Dermis blood vessel endothelial cell (primary cell): ENCODE data around the gene OR6J1. TPM values are rescaled to one million over a fixed set of nuclear protein-coding genes. Genes with fewer than 3 reads are reported as not detected.
"Not testable (repeated sequence)": the region's sequence is repeated elsewhere in the genome, so short reads cannot be mapped to it uniquely, and the experiment has no call there.

Experiments
- DNase-seq: peaks from one replicate; pipeline ENCODE4 v3.0.0; 2010
- total RNA-seq: library from RNA; depleted of rRNA; stranded (reverse); fragments of >200 nt; gene quantifications from 2 replicates; pipeline ENCODE4 v1.2.3, GENCODE V29; 2014

OR6J1 gene
- total RNA-seq, 1 donor from 2014 or later: not detected

- no peak for DNase-seq
These were observed 6.9 kb upstream of the OR6J1 start for GRCh38 chr14:22650960-22651521.

GRCh38 chr14:22650046-22650739, 6.0 kb upstream of the OR6J1 start:
- DNase-seq: no peak

DNA sequence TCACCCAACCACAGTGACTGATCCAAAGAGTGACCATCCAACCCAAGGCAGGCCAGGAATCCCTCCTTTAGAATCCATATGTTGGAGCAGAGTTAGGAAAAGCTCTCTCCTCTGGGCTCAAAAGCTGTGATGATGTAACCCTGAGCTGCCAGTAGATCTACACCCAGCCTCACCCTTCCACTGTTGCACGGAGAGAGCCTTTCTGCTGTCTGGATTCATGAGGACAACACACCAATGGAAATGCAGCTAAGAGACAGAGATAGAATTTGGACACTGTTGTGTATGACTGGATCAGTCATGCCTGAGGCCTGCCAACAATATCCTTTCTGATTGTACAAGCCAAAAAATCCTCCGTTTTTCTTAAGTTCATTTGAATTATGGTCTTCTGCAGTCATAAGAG, 4.4 kb upstream of the OR6J1 start:
- DNase-seq: no peak

DNA sequence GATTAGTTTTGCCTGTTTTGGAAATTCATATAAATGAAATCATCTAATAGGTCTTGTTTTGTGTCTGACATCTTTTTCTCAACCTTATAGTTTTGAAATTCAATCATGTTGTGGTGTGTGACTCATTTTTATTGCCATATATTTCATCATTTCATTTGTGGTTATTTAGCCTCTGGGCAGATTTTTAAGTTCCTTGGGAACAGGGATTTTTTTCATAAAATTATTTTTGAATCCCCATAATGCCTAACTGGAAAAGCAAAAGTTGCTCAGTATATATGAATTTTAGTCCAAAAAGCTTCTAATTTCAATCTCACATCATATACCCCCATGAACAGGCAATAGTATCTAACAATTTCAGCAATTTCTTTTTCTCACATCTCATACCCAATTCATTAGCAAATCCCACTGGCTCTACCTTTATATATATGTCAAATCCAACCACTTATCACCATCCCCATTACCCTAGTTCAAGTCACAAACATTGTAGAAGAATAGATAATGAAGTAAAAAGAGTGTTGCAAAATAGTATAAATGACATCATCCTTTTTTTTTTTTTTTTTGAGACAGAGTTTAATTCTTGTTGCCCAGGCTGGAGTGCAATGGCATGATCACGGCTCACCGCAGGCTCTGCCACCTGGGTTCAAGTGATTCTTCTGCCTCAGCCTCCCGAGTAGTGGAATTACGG, 2.6 kb upstream of the OR6J1 start:
- no peak for DNase-seq

DNA sequence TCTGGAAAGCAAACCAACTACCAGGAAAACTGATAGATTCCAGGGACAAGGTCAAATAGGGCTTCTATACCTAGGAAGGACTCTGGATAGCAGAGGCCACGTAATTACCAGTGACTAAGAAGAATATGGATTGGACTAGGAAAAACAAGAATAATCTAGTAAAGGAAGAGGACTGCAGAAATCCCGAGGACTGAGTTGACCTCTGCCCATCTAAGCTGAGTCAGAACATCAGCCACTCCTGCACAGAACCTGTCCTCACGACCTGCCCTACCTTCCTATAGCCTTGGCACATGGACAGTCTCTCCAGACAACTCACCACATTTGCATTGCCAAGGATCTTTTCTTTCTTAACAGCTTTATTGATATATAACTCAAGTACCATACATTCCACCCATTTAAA, 2.3 kb downstream of the OR6J1 start:
- no peak for DNase-seq

GRCh38 chr14:22640192-22640591, 4.0 kb downstream of the OR6J1 start:
- DNase-seq: no peak

- DNase-seq: not testable (repeated sequence)
These were observed 8.2 kb downstream of the OR6J1 start for GRCh38 chr14:22635980-22636379.

- DNase-seq: no peak
These were observed 9.8 kb downstream of the OR6J1 start for GRCh38 chr14:22634233-22634900.

GRCh38 chr14:22630486-22630885, 13.7 kb downstream of the OR6J1 start:
- no peak for DNase-seq

- DNase-seq: no peak
These were observed 14.1 kb downstream of the OR6J1 start for GRCh38 chr14:22630066-22630465.

DNA sequence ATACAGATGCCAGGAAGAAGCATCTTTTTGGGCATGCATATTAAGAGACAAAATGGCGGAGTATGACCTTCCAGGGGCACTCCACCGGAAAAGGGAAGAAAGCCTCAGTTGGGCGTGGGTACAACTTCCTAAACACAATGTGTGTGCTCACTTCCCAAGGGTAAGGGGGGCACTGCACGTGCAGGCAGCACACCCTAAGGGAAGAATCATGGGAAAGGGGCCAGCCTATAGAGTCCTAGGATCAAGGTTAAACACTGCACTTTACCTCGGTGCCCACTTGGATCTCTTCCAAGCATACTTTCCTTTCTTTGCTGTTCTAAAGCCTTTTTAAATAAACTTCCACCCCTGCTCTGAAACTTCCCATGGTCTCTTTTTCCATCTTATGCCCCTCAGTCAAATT, 14.8 kb downstream of the OR6J1 start:
- no peak for DNase-seq

DNA sequence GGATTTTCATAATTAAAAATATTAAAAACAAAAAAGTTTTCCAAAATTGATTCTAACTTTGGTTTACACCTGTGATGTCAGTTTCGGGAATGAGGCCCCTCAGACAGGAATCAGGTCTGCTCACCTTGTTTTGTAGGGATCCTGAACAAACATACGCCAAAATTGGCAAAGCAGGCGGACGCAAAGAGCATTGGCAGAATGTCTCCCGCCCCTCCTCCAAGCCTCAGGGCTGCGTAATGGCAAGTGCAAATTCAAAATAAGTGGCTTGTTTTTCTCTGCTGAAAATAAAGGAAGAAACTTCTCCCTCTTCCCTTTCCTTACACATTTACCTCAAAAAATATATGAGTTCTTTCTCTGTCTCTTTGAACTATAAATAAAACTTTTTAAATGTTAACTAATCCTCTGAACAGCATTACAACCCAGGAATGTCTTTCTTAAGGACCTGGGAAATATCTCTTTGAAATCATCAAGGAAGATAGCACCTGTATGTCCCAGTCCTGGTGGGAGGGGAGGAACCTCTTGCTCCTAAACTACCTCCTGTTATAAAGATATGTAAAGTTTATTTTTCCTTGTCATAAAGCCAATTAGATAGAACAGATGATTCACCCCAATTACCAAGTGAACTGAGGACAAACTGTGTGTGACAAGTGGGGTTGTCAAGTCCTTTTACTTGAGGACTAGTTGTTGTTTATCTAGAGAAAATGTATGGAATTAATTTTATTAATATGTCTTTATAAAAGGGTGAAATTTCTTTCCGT, 16.5 kb downstream of the OR6J1 start:
- no peak for DNase-seq

DNA sequence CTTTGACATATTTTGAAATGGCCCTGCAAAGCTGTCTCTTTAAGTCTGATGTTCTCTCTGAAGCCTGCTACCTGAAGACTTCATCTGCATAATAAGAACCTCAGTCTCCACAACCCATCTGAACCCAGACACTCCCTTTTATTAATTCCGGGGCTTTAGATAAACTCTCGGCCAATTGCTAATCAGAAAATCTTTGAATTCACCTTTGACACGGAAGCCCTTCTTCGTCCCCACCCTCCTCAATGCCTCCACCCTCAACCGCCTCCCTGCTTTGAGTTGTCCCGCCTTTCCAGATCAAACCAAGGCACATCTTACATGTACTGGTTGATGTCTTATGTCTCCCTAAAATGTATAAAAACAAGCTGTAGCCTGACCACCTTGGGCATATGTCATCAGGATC, 17.6 kb downstream of the OR6J1 start:
- no peak for DNase-seq

DNA sequence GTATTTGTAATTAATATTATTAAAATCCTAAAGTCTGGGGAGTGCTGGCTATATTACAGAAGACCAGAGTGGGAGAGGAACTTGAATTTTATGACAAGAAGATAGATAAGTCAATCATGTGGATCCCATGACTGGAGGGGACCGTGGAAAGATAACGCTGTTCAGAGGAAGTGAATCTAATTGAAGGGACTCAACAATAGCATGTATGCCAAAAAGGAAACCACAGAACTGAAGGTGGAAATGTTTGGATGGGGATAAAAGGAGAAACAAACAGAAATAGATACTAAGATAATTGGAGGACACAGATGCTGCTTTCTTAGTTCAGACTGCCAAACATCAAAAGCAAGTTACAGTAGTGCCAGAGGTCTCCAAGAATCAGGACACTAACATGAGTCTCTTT, 21.1 kb downstream of the OR6J1 start:
- peak; percentile 73 for DNase-seq

DNA sequence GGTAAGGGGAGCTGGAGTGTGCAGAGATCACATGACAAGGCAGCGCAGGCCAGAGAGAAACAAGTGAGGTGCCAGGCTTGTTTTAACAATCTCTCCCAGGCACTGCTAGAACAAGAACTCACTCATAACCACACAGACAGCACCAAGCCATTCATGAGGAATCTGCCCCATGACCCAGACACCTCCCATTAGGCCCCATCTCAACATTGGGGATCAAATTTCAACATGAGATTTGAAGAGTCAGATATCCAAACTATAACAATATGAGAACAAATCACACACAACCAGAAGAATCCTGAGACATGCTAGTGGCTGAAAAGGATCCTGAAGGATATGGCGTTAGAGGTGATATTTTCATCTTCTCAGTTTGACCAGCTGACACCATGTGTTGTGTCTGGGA, 21.9 kb downstream of the OR6J1 start:
- DNase-seq: no peak

DNA sequence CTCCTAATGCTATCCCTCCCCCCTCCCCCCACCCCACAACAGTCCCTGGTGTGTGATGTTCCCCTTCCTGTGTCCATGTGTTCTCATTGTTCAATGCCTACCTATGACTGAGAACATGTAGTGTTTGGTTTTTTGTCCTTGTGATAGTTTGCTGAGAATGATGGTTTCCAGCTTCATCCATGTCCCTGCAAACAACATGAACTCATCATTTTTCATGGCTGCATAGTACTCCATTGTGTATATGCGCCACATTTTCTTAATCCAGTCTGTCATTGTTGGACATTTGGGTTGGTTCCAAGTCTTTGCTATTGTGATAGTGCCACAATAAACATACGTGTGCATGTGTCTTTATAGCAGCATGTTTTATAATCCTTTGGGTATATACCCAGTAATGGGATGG, 28.4 kb downstream of the OR6J1 start:
- DNase-seq: not testable (repeated sequence)

GRCh38 chr14:22614240-22614799, 29.8 kb downstream of the OR6J1 start:
- peak; percentile 99 for DNase-seq

GRCh38 chr14:22613736-22614239, 30.4 kb downstream of the OR6J1 start:
- DNase-seq: no peak

DNA sequence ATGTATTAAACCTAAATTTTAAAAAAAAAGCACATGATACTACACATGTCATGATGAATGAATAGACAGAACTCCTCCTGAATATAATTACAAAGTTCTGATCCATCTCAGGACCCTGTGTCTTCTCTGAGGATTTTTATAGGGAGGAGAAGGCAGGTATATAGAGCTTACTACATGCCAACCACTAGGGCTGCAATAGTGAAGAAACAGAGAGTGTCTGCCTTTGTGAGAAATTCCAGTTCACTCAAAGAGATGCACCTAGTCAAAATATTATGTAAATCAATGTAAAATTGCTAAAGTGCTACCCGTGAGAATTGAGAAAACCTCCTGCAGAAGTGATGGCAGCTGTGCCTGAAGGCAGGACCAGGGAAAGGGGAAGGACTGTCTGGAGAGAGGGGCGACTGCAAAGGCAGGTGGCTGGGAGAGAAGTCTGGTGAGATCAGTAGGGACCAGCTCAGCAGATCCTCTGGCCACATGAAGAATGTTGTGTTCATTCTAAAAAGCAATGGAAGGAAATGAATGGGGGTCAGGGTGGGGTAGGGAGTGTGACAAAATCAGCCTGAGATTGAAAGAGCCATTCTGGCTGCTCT, 31.0 kb downstream of the OR6J1 start:
- DNase-seq: peak; percentile 26

- no peak for DNase-seq
These were observed 33.2 kb downstream of the OR6J1 start for GRCh38 chr14:22610931-22611330.

- DNase-seq: no peak
These were observed 36.9 kb downstream of the OR6J1 start for GRCh38 chr14:22607291-22607690.

DNA sequence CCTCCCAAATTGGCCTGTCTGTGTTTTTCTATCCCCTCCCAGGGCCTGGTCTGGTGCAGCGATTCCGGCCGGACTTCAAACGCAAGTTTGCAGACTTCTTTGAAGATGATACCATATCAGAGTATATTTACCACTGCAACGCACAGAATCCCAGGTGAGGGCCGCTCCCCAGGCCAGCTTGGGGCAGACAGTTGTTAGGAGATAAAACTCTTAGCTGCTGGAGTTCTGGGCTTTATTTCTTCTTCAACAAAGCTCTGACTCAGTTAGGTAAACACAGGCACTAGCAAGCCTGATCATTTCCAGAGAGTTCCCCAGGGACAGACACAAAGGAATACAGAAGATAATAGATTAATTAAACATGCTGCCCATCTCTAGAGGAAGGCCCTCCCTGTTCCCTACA, 37.8 kb downstream of the OR6J1 start:
- no peak for DNase-seq
